Stimulated activated CD8-positive, alpha-beta memory T cell treated with anti-CD3 and anti-CD28 coated beads, Interleukin-7, amount 100 ng/mL, for 1 hour (primary cell): ENCODE measurements around the gene USP27X.

Source experiments
- DNase-seq, 2 donors: peaks; one replicate each; pipeline ENCODE4 v3.0.0-alpha.2; 2020; ENCODE audit warnings: low read depth in 2 of 2

USP27X gene

DNA sequence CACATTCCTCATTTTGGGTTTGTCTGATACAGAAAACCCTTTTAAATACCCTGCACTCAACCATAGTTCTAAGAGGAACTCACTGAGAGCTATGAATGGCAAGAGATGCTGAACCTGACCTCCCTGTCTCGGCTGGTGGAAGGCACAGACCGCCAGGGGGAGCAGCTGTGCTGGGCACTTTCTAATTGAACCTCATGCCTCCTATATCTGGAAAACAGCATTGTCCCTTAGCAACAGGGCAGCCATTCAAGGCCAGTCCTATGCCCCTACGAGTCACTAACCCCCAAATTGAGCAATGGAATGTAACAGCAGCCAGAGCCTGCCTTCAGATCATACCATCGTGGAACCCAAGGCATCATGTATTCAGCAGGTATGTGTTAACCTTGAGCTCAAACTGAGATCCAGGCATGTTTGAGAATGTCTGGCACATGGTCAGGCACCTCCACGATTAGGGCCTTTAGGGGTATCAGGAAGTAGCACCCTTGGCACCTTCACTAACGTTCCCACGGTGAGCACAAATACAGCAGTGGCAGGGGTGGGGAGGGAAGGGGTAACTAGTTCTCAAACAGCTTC is 5.1 kb downstream of the USP27X start:
- peak; percentile 24 to 26 for DNase-seq

DNA sequence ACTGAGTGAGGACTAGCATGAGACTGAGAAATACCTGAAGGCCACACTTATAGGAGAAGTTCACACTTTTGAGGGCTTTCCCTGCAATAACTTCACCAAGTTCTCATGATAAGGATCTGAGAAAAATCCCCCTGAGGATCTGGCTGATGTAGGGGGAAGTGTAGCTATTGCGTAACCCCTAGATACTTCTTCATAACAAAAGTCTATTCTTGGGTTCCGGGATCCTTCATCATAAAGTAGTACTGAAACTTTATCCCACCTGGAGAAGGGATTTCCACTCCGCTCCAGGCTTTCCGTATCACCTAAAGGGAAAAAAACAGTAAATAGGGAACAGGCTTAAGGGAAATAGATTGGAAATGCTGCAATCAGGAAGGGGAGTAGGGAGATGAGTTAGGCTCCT is 13.3 kb downstream of the USP27X start:
- DNase-seq, result no peak

DNA sequence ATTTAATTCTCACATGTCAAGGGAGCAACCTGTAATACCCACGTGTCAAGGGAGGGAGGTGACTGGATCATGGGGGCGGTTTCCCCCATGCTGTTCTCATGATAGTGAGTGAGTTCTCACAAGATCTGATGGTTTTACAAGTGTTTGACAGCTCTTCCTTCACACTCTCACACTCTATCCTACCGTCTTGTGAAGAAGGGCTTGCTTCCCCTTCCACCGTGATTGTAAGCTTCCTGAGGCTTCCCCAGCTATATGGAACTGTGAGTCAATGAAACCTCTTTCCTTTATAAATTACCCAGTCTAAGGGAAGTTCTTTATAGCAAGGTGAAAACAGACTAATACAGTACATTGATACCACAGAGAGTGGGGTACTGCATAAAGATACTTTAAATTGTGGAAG is 17.7 kb downstream of the USP27X start:
- DNase-seq, result no peak

DNA sequence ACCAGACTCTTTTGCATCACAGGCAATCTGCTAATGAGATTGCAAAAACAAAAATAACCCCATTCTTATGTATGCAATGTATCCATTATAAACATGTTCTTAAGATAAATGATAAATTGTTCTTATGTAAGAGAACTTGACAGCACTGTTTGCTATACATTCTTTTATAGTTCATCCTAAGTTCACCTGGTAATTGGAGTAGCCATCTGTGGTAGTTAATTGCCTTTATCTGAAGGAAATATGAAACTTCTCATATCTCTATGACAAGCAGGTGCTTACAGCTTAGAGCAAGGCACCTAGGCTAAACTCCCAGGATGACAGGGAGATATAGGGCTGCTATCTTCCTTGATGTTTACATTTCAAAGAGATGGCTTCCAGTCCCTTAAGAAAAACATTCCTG is 21.8 kb downstream of the USP27X start:
- no peak for DNase-seq

DNA sequence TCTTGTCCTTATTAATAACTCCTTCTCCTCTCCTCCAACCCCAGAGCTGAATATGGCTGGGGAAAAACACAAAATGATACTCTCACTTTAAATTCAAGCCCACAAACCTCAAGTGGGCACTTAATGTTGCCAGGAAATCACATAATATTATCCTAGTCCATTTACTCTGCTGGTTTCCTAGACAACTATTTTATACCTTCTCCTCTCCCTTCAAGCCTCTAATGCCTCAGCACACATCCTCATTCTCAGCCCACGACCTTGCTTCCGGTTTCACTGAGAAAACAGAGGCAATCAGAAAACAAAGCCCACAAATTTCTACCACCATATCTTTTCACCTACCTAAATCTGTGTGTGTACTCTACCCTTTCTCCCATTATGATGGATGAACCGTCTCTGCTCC is 31.1 kb downstream of the USP27X start:
- DNase-seq, result no peak

DNA sequence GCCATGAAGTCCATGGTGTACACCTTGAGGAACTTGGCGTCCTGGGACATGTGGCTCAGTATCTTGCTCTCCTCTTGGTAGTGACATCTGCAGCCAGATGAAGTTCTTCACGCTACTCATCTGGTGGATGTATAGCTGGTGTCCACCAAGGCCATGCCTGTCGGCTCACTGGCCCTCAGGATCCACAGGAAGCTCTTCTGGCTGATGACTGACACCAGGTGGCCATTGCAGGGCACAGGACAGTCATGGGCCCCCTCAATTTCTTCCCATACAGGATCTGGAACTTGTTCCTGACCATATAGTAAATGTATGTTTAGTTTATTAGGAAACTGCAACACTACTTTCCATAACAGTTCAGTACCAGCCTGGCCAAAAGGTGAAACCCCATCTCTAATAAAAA is 32.8 kb downstream of the USP27X start:
- DNase-seq, result no peak

DNA sequence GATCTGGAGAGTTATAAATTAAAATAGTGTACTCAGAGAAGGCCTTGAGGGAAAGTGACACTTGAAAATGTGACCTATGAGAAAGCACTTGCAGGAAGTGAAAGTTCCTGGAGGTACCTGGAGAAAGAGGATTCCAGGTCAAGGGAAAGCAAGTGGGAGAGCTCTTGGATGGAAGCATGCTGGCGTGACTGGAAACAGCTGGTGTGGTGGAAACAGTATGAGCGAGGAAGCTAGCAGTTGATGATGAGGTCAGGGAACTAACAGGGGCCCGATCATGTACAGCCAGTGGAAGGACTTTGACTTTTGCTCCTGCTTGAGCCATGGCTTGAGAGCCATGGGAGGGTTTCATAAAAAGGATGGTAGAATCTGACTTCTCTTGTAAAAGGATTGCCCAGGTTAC is 33.6 kb downstream of the USP27X start:
- no peak for DNase-seq

DNA sequence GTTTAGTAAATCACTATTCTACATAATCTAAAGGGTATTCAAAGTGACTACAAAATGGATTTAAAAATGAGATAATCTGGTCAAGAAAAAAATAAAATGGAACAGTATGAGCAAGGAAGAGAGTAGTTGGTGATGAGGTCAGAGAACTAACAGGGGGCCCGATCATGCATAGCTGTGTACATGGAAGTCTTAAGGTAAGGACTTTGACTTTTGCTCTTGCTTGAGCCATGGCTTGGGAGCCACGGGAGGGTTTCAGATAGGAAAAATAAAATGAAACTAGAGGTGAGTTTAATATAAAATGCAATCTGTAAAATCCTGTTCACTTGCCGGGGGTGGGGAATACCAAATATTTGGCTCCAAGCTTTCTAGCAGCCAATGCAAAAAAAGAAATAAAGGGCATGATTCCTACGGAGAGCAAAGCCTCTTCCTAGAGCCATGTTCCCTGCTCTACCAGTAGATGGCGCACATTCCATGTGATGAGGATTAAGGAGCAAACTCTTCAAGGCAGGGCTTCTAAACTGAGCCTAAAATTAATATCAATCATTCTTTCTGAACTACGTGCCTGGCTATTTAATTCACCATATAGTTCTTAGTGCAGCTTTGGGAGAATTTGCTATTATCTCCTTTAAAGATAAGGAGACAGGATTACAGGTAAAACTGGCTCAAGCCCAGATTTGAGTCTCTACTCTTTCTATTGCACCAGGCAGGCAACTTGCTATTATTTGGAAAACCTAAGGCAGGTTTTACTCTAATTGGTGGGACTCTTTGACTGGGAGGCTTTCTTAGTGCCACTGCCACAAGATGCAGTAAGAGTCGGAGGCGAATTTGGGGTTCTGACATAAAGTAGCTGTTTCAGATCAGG is 36.3 kb downstream of the USP27X start:
- DNase-seq, result peak; percentile 8 to 14

DNA sequence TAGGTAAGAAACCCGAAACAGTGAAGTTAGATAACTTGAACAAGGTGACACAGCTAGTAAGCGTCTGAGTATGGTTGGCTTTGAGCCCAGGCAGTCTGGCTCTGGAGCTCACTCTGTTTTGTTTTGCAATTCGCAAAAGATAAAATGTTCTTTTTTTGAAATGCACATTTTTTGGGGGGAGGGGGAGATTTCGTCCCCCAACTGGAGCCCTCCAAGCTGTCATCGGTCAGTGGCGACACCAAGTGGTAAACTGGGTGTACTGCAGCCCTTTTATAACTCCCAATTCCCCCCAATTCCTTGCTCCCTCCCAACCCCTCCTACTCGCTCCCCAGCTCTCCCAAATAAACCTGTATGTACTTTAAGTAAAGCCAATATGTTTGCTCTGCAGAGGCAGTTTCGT is 40.3 kb downstream of the USP27X start:
- DNase-seq, result no peak

DNA sequence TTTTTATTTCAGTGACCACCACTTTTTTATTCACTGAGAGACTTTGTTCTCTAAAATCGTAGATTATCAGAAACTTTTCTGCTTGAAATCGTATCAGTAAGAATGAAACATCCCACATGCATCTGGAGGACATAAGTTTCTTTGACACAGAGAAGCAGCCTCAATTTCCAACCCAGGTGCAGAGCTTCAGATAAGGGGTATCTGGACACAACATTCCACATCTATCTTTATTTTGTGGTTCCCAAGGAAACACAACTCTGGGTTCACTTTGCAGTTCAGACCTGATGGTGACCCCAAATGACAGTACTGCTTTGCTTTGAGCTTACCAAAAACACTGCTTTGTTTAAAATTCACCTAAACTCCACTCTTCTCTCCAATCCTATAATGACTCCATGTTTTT is 41.8 kb downstream of the USP27X start:
- DNase-seq, result no peak

DNA sequence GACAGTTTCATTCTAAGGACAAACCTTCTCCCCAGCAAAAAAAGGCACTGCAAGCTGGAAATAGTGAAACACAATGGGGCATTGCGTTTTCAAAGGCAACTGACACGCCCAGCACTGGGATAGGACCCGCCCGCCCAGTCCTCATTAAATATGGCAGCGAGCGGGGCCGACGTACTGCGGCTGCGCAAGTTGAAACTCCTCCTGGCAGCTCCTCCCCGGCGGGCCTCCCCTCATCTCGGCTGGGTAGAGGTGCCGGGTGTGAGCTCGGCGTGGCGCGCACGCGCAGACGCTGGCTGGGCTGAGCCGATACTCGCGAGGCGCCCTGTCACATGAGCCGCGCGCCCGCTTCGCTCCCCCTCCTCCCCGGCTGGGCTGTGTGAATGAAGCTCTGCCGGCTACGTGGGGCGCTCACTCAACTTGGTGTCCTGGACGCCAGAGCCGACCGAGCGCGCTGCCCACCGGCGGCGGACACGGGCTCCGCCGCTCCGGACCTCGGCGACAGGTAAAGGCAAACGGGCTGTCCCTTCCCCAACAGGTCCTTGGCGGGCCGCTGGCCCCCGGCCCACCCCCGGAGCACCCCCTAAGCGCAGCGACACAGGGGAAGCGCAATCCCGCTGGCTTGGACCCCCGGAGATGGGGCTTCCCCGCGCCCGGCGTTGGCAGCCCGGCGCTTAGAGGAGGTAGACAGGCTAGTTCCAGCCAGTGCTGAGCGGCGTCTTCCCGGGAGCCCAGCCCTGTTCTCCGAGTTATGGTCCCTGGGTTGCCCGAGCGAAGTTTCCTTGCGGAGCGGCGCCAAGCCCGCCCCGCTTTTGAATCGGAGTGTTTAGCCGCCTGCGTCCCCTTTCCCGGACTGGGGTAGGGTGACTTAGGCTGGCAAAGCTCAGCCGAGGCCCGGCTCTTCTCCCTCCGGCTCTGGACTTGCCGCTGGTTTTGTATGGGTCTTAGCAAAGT is 43.3 kb downstream of the USP27X start, which contains the start of gene CLCN5:
CLCN5 (plus strand) TSS at position 306 of the 951 bp plus-strand sequence. CDS start 2,703 bp downstream, outside the sequence.
- peak; percentile 81 to 83 for DNase-seq

DNA sequence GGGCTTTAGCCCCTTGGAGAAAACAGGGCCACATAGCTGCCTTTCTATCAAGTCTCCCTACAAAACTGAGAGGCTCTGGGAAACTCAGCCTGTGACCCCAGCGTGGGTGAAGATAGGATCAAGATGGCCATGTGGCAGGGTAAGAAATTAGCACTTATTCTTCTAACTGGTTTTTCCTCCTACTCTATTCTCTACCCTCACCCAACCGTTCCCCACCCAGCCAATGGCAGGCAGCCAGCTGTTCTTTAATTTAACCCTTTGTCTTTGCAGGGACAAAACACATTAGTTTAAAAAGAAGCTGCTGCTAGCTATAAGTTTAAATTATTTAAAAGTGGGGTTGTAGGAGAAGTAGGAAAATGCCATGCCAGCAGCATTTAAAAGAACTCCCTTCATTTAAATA is 45.9 kb downstream of the USP27X start:
- DNase-seq, result no peak

DNA sequence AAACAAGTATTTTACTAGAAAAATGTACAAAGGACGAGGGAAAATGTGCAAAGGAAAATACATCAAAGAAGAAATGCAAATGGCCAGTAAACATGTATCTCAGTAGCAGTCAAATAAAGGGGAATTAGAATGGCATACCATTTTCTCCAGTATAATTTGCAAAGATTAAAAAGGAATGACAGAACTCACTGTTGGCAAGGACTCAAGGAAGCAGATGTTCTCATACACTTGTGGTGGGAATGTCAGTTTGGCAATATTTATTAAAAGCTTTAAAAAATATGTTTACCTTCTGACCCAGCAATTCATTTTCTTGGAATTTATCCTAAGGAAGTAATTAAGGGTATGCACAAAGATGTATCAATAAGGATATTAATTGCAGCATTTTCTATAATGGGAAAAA is 50.8 kb downstream of the USP27X start:
- DNase-seq, result no peak
